GM18909 (cell line): ENCODE data around the gene SHH.

Source experiments
- ATAC-seq: cut with Tn5 transposase; IDR thresholded peaks from one replicate; pipeline ENCODE4 v1.9.1; 2021; ENCODE audit warnings: mild to moderate bottlenecking; ENCODE audit not compliant: unreplicated experiment, poor library complexity

The SHH gene

DNA sequence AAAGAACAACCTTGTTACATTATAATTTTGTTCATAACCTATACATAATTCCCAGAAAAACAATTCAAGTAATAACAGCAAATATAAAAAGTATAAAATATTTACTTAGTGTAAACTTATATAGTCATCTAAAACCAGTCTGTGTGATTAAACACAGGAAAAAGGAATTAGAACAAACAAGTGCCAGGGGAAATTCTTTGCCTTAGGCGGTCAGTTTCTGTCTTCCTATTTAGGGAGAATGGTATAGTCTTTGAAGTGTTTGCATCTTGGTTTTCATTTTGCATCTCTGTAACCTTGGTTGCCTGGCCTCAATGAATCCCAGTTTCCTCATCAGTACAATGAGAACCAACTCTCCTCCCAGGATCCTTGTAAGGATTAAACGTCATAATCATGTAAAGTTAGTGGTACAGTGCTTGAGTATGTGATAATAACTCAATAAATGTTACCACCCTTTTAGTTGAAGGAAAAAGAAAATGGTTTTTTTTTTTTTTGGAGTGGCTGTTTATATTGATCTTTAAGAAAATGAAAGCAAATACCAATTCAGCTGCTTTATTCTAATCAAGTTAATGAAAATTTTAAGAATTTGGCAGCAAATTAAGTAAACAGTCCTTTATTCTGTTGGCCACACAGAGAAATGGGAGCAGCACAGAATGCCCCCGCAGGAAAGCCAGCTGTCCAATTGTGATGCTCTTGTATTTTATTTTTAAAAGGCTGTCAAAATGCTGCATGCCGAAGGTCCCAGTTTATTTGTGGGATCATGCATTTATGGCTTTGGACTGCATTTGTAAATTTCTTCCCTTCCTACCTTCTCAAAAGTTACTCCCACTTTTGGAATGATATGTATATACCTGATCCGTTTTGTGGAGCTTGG, 61.8 kb downstream of the SHH start:
- ATAC-seq = no peak
